ENCODE measurements around the gene UNC13C. TPM values are rescaled to one million over a fixed set of nuclear protein-coding genes. Genes with fewer than 3 reads are reported as not detected.

The UNC13C gene
- total and polyA plus RNA-seq, 10 of the 15 experiments (the other 5 are each of a cell fraction or from before 2014, with no cell fraction given) = 9.9 to 81.3 (median 25.0) TPM

DNA sequence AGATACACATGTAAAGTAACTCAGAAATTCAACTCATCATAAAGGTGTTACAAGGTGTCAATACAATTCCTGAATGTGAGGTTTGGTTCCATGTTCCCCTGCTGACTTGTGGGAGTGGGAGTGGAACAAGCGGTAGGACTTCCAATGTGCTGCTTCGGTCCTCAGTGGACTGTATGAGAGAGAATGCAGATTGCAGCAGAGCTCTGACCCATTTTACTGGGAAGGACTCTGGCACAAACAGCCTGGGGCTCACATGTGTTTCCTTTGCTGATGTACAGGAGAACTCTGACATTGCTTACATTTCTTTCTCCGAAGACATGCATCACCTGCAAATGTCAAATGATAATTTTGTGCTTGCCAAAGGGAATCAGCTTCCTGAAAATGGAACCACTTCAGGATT lies 111.5 kb downstream of the UNC13C start:
- SMC1A ChIA-PET (ENCODE audit: uncharacterized antibody, unreplicated experiment) = interaction anchor here (0.6 to 15.1 kb wide), 9 partner anchors 8 to 881 kb away, joined by 3 to 164 read pairs (median 4); partner anchors contain the start of gene UNC13C
- Histone ChIP-seq H3K27me3 (replicated peaks in 1 of 2; ENCODE audit: control insufficient read depth in 2 of 2, insufficient read depth in 2 of 2, low read length in 1 of 2) (no peaks in the 10 kb centered on the region), H2AFZ (ENCODE audit: control insufficient read depth, low read depth, low read length) (no peak overlapping the region), H3K9me3 (replicated peaks; ENCODE audit: control insufficient read depth, insufficient read depth, low read length) (no peaks in the 10 kb centered on the region), H4K20me1 (ENCODE audit: control insufficient read depth, insufficient read depth) (no peaks in the 10 kb centered on the region), H3K9ac (ENCODE audit: control insufficient read depth, insufficient read depth, low read length) (no peak overlapping the region), H3K4me3 (no peak overlapping the region), H3K4me2 (ENCODE audit: control insufficient read depth, insufficient read depth) (no peak overlapping the region), H3K4me1 (ENCODE audit: control insufficient read depth, insufficient read depth, low read length) (no peaks in the 10 kb centered on the region), H3K36me3 (ENCODE audit: control insufficient read depth in 2 of 2, insufficient read depth in 2 of 2, low read length in 1 of 2) (no peaks in the 10 kb centered on the region), H3K79me2 (ENCODE audit: control insufficient read depth, insufficient read depth, low read length) (no peaks in the 10 kb centered on the region), H3K27ac (ENCODE audit: control insufficient read depth, insufficient read depth) (no peak overlapping the region)
- FAIRE-seq (no peak), ATAC-seq (peak; percentile 16; the same call in 2 of the 3 replicates), DNase-seq (ENCODE audit: low read depth, low spot score) (no peak)
- RAD21 ChIA-PET (ENCODE audit: unreplicated experiment) = interaction anchor here (0.9 to 11.1 kb wide), 9 partner anchors 10 to 257 kb away, joined by 3 to 122 read pairs (median 5); no protein-coding TSS in a partner anchor
- BruUV-seq (replicated peaks) = no TSS peak
- WGBS (ENCODE audit: insufficient coverage, insufficient replicate concordance, low lambda C conversion rate, missing lambda C conversion rate) = 32% methylated on average over 3 of the region's 3 CpGs
- in situ Hi-C loops (cut with MboI) (no loop called here), intact Hi-C loops (cut with micrococcal nuclease; ENCODE audit: unreplicated experiment) (loop anchor here (10.0 kb wide), 1 partner anchor 495 kb away; no protein-coding TSS in a partner anchor)
- CTCF ChIA-PET = no interaction called here
- no peak for TF ChIP-seq ZNF217 (IDR thresholded peaks at IDR 0.05)
- TF ChIP-seq KLF5 (IDR thresholded peaks at IDR 0.05; ENCODE audit: partially characterized antibody) = no peak
- no peak for TF ChIP-seq GABPA (IDR thresholded peaks at IDR 0.05; ENCODE audit: low read depth)
- TF ChIP-seq, protein P1, sequence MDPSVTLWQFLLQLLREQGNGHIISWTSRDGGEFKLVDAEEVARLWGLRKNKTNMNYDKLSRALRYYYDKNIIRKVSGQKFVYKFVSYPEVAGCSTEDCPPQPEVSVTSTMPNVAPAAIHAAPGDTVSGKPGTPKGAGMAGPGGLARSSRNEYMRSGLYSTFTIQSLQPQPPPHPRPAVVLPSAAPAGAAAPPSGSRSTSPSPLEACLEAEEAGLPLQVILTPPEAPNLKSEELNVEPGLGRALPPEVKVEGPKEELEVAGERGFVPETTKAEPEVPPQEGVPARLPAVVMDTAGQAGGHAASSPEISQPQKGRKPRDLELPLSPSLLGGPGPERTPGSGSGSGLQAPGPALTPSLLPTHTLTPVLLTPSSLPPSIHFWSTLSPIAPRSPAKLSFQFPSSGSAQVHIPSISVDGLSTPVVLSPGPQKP (IDR thresholded peaks at IDR 0.05; ENCODE audit: low read depth, low read length) = no peak
- TF ChIP-seq ESRRA (IDR thresholded peaks at IDR 0.05; ENCODE audit: low read length) = no peak
- no peak for TF ChIP-seq SRF (IDR thresholded peaks at IDR 0.05; ENCODE audit: low read depth in 2 of 2, low read length in 2 of 2)
- TF ChIP-seq SMAD5 (IDR thresholded peaks at IDR 0.05; ENCODE audit: low read depth) = no peak
- no peak for TF ChIP-seq KAT2A (conservative IDR thresholded peaks at IDR 0.05; ENCODE audit: control insufficient read depth, low read depth, low read length)
- TF ChIP-seq, protein P2, sequence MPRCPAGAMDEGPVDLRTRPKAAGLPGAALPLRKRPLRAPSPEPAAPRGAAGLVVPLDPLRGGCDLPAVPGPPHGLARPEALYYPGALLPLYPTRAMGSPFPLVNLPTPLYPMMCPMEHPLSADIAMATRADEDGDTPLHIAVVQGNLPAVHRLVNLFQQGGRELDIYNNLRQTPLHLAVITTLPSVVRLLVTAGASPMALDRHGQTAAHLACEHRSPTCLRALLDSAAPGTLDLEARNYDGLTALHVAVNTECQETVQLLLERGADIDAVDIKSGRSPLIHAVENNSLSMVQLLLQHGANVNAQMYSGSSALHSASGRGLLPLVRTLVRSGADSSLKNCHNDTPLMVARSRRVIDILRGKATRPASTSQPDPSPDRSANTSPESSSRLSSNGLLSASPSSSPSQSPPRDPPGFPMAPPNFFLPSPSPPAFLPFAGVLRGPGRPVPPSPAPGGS (IDR thresholded peaks at IDR 0.05; ENCODE audit: borderline replicate concordance, insufficient read depth, low read depth, low read length, poor library complexity, severe bottlenecking) = no peak
- no peak for TF ChIP-seq EZH2 (IDR thresholded peaks at IDR 0.05; ENCODE audit: borderline replicate concordance, control insufficient read depth, low read depth, low read length)
- POLR2A ChIA-PET = interaction anchor here (0.6 to 2.3 kb wide), 3 partner anchors 9 to 493 kb away, joined by 3 to 9 read pairs (median 3); no protein-coding TSS in a partner anchor

All from GM12878 (cell line).